ENCODE results near the gene TCF25.

DNA sequence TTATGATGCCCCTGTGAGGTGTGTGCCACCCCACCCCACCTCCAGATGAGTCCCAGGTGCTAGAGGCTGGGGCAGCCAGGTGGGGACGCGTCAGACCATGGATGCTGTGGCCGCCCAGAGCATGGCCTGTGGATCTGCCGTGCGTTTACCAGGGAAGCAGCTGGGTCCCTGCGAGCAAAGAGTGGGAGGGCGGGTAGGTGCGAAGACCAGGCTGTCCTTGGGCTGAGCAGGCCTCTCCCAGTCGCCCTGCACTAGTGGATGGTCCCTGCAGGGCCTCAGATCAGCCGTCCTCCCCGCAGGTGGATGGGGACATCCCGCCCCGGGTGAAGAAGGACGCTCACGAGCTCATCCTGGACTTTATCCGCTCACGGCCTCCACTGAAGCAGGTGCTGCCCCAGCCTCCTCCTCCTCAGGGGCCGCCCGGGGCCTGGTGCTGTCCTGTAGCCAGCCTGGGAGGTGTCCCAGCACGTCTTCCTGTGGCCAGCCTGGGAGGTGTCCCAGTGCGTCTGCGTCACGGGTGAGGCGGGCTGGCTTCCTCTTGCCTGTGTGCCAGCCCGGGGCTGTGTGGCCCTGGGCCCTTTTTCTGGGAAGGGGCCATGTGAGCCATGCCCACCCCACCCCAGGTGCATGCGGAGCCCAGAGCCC is 18.0 kb upstream of the TCF25 start:
- TF ChIP-seq, protein P1, sequence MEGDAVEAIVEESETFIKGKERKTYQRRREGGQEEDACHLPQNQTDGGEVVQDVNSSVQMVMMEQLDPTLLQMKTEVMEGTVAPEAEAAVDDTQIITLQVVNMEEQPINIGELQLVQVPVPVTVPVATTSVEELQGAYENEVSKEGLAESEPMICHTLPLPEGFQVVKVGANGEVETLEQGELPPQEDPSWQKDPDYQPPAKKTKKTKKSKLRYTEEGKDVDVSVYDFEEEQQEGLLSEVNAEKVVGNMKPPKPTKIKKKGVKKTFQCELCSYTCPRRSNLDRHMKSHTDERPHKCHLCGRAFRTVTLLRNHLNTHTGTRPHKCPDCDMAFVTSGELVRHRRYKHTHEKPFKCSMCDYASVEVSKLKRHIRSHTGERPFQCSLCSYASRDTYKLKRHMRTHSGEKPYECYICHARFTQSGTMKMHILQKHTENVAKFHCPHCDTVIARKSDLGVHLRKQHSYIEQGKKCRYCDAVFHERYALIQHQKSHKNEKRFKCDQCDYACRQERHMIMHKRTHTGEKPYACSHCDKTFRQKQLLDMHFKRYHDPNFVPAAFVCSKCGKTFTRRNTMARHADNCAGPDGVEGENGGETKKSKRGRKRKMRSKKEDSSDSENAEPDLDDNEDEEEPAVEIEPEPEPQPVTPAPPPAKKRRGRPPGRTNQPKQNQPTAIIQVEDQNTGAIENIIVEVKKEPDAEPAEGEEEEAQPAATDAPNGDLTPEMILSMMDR (conservative IDR thresholded peaks at IDR 0.05 in 1 of 2, IDR thresholded peaks at IDR 0.05 in 1 of 2; ENCODE audit: low read depth in 1 of 2, low read length in 2 of 2) = no peak
- no peak for TF ChIP-seq EZH2 (IDR thresholded peaks at IDR 0.05; ENCODE audit: low read length, missing control alignments)
